Skeletal muscle tissue (tissue), 4 donors: ENCODE data around the gene HIVEP3. TPM values are rescaled to one million over a fixed set of nuclear protein-coding genes. Genes with fewer than 3 reads are reported as not detected.

Experiments
- H3K27ac ChIP-seq: one replicate; pipeline ENCODE4 v1.7.0; 2013; ENCODE audit warnings: mild to moderate bottlenecking, low read depth, low read length, inconsistent platforms
- H3K27me3 ChIP-seq, 3 donors: one replicate each; pipeline ENCODE4 v1.7.0; 2013; ENCODE audit warnings: low read length in 3 of 3; ENCODE audit not compliant: control insufficient read depth in 3 of 3, insufficient read depth in 3 of 3
- H3K36me3 ChIP-seq, 3 donors: one replicate each; pipeline ENCODE4 v1.7.0; 2013; ENCODE audit warnings: low read length in 3 of 3; ENCODE audit not compliant: control insufficient read depth in 3 of 3, insufficient read depth in 3 of 3
- H3K4me1 ChIP-seq, 3 donors: one replicate each; pipeline ENCODE4 v1.7.0; 2013; ENCODE audit warnings: low read length in 3 of 3, mild to moderate bottlenecking in 3 of 3; ENCODE audit not compliant: control insufficient read depth in 3 of 3, insufficient read depth in 3 of 3
- H3K4me3 ChIP-seq, 3 donors: one replicate each; pipeline ENCODE4 v1.7.0; 2013; ENCODE audit warnings: low read length in 3 of 3
- H3K9ac ChIP-seq, 3 donors: one replicate each; pipeline ENCODE4 v1.7.0; 2013; ENCODE audit warnings: low read length in 3 of 3, mild to moderate bottlenecking in 3 of 3, moderate library complexity in 2 of 3, low read depth in 1 of 3
- H3K9me3 ChIP-seq, 3 donors: one replicate each; pipeline ENCODE4 v1.7.0; 2013; ENCODE audit warnings: low read length in 3 of 3; ENCODE audit not compliant: control insufficient read depth in 3 of 3
- total RNA-seq: library from RNA; depleted of rRNA; stranded (reverse); fragments of >200 nt; gene quantifications from one replicate; pipeline ENCODE4 v1.2.3, GENCODE V29; 2014
- donor health status: Osteomylitis.

HIVEP3 gene
- total RNA-seq, 1 donor from 2014 or later = 0.52 TPM

DNA sequence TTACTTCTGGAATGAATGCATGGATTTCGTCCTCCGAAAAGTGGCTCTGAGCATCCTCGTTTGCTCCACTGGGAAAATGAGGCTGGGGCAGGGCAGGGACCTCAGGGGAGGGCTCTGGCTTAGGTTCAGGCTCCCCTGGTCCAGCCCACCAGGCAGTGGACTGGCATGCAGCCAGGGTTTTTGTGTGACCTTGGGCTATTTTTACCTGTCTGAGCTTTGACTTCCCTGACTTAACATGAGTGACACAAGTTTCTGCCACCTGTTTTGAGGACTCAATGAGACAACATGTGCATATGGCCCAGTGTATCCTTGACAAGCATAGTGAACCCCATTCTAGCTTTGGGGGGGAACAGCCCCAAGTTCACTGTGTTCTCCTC, 401.7 kb downstream of the HIVEP3 start:
- Histone ChIP-seq H3K4me1 (peaks cover 17 to 34% (median 31%) of the 10 kb centered on the region in 3 donors), H3K27me3 (no peaks in the 10 kb centered on the region), H3K9me3 (no peaks in the 10 kb centered on the region), H3K4me3 (peak overlapping the region in 2 of 3 donors; percentile 74 to 77), H3K27ac (peak overlapping the region; percentile 53), H3K36me3 (peaks cover 0 to 2% (median 0%) of the 10 kb centered on the region in 3 donors), H3K9ac (peak overlapping the region in 2 of 3 donors; percentile 76 to 86)

DNA sequence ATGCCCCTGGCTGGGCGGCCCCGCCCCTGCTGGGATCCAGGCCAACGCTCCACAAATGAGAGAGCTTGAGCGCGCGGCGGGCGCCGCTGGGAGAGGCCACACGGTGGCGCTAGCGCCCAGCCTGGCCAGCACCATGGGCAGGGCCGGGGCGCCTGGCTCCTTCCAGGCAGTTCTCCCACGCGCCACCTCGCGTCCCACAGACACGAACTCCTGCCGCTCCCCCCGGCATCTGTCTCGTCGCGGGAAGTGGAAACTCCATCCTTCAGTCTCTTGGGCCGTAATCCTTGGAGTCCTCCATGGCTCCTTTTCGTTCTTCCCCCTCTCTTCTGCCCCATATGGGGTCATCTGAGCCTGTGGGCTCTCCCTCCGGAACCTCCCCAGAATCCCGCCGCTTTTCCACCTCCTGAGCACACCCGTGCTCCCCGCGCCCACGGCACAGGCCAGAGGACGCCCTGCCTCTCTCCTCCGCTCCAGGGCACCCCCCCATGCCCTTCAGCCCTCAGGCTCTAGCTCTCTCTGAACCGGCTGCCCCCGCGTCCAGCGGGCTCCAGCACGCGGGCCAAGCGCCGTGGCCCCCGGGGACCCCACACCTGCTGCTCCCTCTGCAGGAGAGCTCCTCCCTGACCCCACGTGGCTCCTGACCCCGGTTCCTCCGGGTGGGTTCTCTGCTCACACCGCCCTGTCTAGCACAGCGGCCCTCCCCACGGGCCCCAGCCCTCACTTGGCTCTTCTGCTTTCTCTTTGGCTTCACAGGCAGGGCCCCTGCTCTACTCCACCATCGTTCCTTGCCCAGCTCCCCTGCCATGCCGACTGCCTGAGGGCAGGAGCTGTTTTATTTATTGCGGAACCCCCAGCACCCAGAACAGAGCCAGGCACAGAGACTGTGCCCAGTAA, 402.3 kb downstream of the HIVEP3 start:
- peak overlapping the region; percentile 74 to 77 (median 74) for H3K4me3 ChIP-seq
- H3K4me1 ChIP-seq = peaks cover 17 to 34% (median 31%) of the 10 kb centered on the region in 3 donors
- H3K9ac ChIP-seq = peak overlapping the region; percentile 65 to 86 (median 76)
- H3K36me3 ChIP-seq = peaks cover 0 to 2% (median 0%) of the 10 kb centered on the region in 3 donors
- H3K9me3 ChIP-seq = no peaks in the 10 kb centered on the region
- no peaks in the 10 kb centered on the region for H3K27me3 ChIP-seq
- H3K27ac ChIP-seq = peak overlapping the region; percentile 53

- no peak overlapping the region for H3K27ac ChIP-seq
- peak overlapping the region in 1 of 3 donors; percentile 86 for H3K9ac ChIP-seq
- H3K36me3 ChIP-seq = peaks cover 0 to 2% (median 0%) of the 10 kb centered on the region in 3 donors
- H3K27me3 ChIP-seq = no peaks in the 10 kb centered on the region
- H3K9me3 ChIP-seq = no peaks in the 10 kb centered on the region
- no peak overlapping the region for H3K4me3 ChIP-seq
- H3K4me1 ChIP-seq = peaks cover 17 to 34% (median 31%) of the 10 kb centered on the region in 3 donors
Measured at GRCh38 chr1:41515778-41516167, 402.9 kb downstream of the HIVEP3 start.

DNA sequence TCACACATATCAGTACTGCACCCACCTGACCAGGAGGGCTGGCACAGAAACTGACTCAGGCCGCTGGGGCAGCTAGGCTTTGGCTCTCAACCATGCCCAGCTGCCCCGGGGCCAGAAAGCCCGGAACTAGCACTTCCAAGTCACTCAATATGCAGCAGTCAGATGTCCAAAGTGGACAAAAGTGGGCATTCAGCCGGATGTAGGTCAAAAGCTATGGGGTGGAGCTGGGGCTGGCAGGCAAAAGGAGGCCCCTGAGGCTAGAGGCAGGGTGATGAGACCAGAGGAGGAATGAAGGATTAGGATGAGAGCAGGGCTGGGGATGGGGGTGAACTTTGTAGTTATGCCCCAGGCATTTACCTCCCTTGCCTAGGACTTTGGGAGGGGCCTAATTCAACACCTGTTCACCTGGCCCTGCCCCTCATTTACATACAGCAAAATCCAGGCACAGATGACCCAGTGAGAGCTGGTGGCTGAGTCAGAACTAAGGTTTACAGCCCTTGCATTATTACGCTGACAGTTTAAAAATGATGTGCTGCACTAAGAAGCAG, 403.5 kb downstream of the HIVEP3 start:
- H3K4me3 ChIP-seq = no peak overlapping the region
- H3K27ac ChIP-seq = no peak overlapping the region
- H3K9me3 ChIP-seq = no peaks in the 10 kb centered on the region
- no peak overlapping the region for H3K9ac ChIP-seq
- peaks cover 0 to 2% (median 0%) of the 10 kb centered on the region in 3 donors for H3K36me3 ChIP-seq
- H3K27me3 ChIP-seq = no peaks in the 10 kb centered on the region
- peaks cover 17 to 34% (median 31%) of the 10 kb centered on the region in 3 donors for H3K4me1 ChIP-seq

DNA sequence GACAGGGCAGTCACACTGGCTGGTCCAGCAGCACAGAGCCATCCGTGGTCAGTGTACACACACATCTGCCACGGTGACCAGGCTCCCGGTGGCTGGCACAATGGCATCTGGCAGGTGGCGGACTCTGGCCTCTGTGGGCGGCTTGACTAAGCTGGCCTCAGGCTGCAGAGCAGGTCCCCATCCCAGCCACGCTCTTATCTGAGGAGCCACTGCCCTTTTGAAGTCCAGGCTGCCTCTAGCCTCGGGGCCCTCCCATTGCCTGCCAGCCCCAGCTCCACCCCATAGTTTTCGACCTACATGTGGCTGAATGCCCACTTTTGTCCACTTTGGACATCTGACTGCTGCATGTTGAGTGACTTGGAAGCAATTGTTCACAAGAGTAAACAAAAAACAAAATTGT, 404.3 kb downstream of the HIVEP3 start:
- no peaks in the 10 kb centered on the region for H3K9me3 ChIP-seq
- no peaks in the 10 kb centered on the region for H3K27me3 ChIP-seq
- peaks cover 17 to 34% (median 31%) of the 10 kb centered on the region in 3 donors for H3K4me1 ChIP-seq
- no peak overlapping the region for H3K4me3 ChIP-seq
- H3K27ac ChIP-seq = no peak overlapping the region
- H3K36me3 ChIP-seq = peaks cover 0 to 2% (median 0%) of the 10 kb centered on the region in 3 donors
- H3K9ac ChIP-seq = no peak overlapping the region

- H3K27me3 ChIP-seq = no peaks in the 10 kb centered on the region
- no peak overlapping the region for H3K9ac ChIP-seq
- H3K9me3 ChIP-seq = no peaks in the 10 kb centered on the region
- H3K4me1 ChIP-seq = peaks cover 17 to 33% (median 28%) of the 10 kb centered on the region in 3 donors
- H3K27ac ChIP-seq = no peak overlapping the region
- H3K36me3 ChIP-seq = peaks cover 0 to 2% (median 0%) of the 10 kb centered on the region in 3 donors
- no peak overlapping the region for H3K4me3 ChIP-seq
Measured at GRCh38 chr1:41513383-41513735, 405.4 kb downstream of the HIVEP3 start.

DNA sequence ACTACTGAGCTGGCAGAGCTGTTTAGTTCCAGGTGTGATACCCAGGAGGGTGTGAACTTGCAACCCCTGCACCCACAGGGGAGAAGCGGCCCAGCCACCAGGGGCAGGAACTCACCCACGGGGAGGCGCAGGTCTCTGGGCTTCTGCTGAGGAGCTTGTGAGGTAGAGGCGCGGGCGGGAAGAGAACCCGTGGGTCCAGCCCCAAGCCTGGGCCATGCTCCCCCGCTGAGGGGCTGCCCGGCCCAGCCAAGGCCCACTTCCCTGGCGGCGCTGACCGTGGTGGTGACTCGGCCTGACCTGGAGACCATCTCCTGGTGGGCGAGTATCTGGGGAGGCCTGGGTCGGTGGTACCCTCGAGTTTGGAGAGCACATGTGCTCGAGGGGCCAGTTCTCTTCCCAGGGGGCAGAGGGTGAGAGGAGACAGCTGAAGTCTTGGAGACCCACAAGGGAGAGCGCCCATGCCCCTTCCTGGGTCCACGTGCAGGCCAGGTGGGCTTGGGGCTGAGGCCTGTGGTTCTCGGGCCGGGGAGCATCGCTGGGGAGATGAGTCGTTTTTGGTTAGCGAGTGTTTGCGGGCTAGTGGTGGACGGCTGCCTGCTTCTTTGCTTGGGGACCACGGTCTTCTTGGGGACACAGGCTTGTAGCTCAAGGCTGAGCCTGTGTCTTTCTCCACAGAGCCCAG, 405.9 kb downstream of the HIVEP3 start:
- Histone ChIP-seq H3K36me3 (peaks cover 0 to 2% (median 0%) of the 10 kb centered on the region in 3 donors), H3K9me3 (no peaks in the 10 kb centered on the region), H3K27me3 (no peaks in the 10 kb centered on the region)

GRCh38 chr1:41511239-41511540, 407.5 kb downstream of the HIVEP3 start:
- no peak overlapping the region for H3K4me3 ChIP-seq
- H3K4me1 ChIP-seq = peaks cover 8 to 18% (median 13%) of the 10 kb centered on the region in 3 donors
- H3K9ac ChIP-seq = no peak overlapping the region

More for the DNA sequence above, 405.9 kb downstream of the HIVEP3 start:
- H3K27ac ChIP-seq = no peak overlapping the region
- no peak overlapping the region for H3K9ac ChIP-seq
- H3K4me1 ChIP-seq = peaks cover 17 to 27% (median 22%) of the 10 kb centered on the region in 3 donors
- H3K4me3 ChIP-seq = no peak overlapping the region

DNA sequence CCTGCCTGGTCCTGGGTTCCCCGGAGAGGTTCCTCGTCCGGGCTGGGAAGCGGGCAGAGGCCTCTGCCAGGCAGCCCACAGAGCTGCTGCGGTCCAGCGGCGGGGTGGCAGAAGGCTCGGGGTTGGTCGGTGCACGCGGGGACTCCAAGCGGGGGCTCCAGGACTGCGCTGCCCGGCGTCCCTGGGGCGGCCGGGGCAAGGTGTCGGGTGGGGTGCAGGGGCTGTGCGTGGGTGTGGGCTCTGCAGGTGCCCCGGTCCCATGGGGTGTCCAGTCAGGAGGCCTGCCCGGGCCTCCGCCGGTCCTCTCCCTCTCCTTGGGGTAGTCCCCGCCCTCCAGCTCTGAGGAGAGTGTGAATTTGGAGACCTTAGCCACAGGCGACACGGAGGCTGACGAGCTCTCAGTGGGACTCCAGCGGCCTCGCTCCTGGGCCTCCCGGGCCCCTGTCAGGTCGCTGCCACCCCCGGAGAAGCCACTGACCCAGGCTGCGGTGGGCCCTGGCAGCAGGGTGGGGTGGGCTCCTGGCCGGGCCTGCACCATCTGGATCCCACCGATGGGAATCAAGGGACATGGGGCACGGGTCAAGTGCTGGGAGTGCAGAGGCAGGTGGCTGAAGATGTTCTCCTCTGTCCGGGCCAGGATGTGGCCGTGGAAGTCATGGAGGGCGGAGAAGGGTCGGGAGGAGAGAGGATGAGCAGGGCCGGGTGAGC, 408.0 kb downstream of the HIVEP3 start:
- H3K4me3 ChIP-seq = no peak overlapping the region
- H3K27me3 ChIP-seq = no peaks in the 10 kb centered on the region
- no peak overlapping the region for H3K9ac ChIP-seq
- H3K27ac ChIP-seq = no peak overlapping the region
- H3K9me3 ChIP-seq = no peaks in the 10 kb centered on the region
- H3K36me3 ChIP-seq = peaks cover 0 to 2% (median 0%) of the 10 kb centered on the region in 3 donors
- H3K4me1 ChIP-seq = peaks cover 5 to 13% (median 9%) of the 10 kb centered on the region in 3 donors

More at GRCh38 chr1:41511239-41511540, 407.5 kb downstream of the HIVEP3 start:
- H3K27ac ChIP-seq = no peak overlapping the region
- no peaks in the 10 kb centered on the region for H3K27me3 ChIP-seq
- no peaks in the 10 kb centered on the region for H3K9me3 ChIP-seq
- H3K36me3 ChIP-seq = peaks cover 0 to 2% (median 0%) of the 10 kb centered on the region in 3 donors
